ENCODE results near the gene IFI27L1. TPM values are rescaled to one million over a fixed set of nuclear protein-coding genes. Genes with fewer than 3 reads are reported as not detected.

IFI27L1 gene
- total and polyA plus RNA-seq, 2 donors (not counting 3 experiments of a cell fraction or from before 2014, with no cell fraction given): 31.1 to 38.1 TPM

- intact Hi-C loops (cut with micrococcal nuclease): no loop called here
- dilution Hi-C loops (cut with MboI; ENCODE audit: extremely low pct_ligation_motif_present, low sequenced_read_pairs): no loop called here
- H3K9me1 ChIP-seq (replicated peaks; ENCODE audit: control insufficient read depth, extremely low read depth, insufficient read depth, low read length): no peaks in the 10 kb centered on the region
- no peak overlapping the region for H3K4me3 ChIP-seq (replicated peaks in 1 of 3; ENCODE audit: insufficient read depth in 1 of 3, low read depth in 1 of 3, low read length in 3 of 3)
- FAIRE-seq: no peak
- peaks cover 83% of the 10 kb centered on the region for H3K79me2 ChIP-seq (ENCODE audit: control insufficient read depth, insufficient read depth, low read length)
- peaks cover 4% of the 10 kb centered on the region for H4K20me1 ChIP-seq (replicated peaks; ENCODE audit: control insufficient read depth, extremely low read depth, insufficient read depth, low read length)
- H3K4me2 ChIP-seq (ENCODE audit: insufficient read depth, low read length): peak overlapping the region; percentile 52
- ChIA-PET POLR2A (no interaction called here), CTCF (no interaction called here)
- H3K36me3 ChIP-seq (ENCODE audit: control insufficient read depth in 2 of 2, extremely low read depth in 1 of 2, insufficient read depth in 2 of 2, low read length in 2 of 2): peaks cover 3 to 5% of the 10 kb centered on the region in 2 experiments
- H3K9ac ChIP-seq (replicated peaks; ENCODE audit: extremely low read depth, insufficient read depth, low read length): no peak overlapping the region
- H3K4me1 ChIP-seq (ENCODE audit: control insufficient read depth, extremely low read depth, insufficient read depth, low read length): peaks cover 29% of the 10 kb centered on the region
- TF ChIP-seq GATA2 (IDR thresholded peaks at IDR 0.05; ENCODE audit: insufficient read depth, insufficient read length, low read depth, low read length): no peak
- TF ChIP-seq POLR2AphosphoS5 (IDR thresholded peaks at IDR 0.05; ENCODE audit: insufficient read depth, low read depth, low read length): no peak
- no peak for TF ChIP-seq JUN (IDR thresholded peaks at IDR 0.05; ENCODE audit: borderline replicate concordance, insufficient read depth, insufficient read length, low read depth)
- TF ChIP-seq EZH2 (IDR thresholded peaks at IDR 0.05; ENCODE audit: borderline replicate concordance, low read depth, low read length, severe bottlenecking): no peak
- no peak for TF ChIP-seq MYC (IDR thresholded peaks at IDR 0.05; ENCODE audit: low read depth, low read length)
- TF ChIP-seq MAX (IDR thresholded peaks at IDR 0.05; ENCODE audit: insufficient read depth, insufficient read length): no peak
- no peak for TF ChIP-seq CTCF (IDR thresholded peaks at IDR 0.05; ENCODE audit: extremely low read depth in 1 of 2, insufficient read depth in 1 of 2, low read depth in 1 of 2, low read length in 2 of 2)
- no peak for TF ChIP-seq FOS (IDR thresholded peaks at IDR 0.05; ENCODE audit: borderline replicate concordance, insufficient read depth, low read length)
- TF ChIP-seq POLR2A (IDR thresholded peaks at IDR 0.05; ENCODE audit: low read depth, low read length): no peak
- no peak overlapping the region for H2AFZ ChIP-seq (ENCODE audit: low read depth, low read length)
- H3K27me3 ChIP-seq (ENCODE audit: control insufficient read depth in 2 of 2, insufficient read depth in 2 of 2, low read length in 2 of 2): no peaks in the 10 kb centered on the region
- no peak overlapping the region for H3K27ac ChIP-seq (ENCODE audit: insufficient read depth, low read depth, low read length)
- no peak for DNase-seq (ENCODE audit: low read depth, low spot score)
- no TSS peak for BruUV-seq (replicated peaks)
- H3K9me3 ChIP-seq (replicated peaks; ENCODE audit: control insufficient read depth, insufficient read depth, low read length): no peaks in the 10 kb centered on the region
Measured at GRCh38 chr14:94077111-94077821, 3.8 kb upstream of the IFI27L1 start.

Measured in endothelial cell of umbilical vein (primary cell).